H9 (cell line): ENCODE results near the gene SNAP25. TPM values are rescaled to one million over a fixed set of nuclear protein-coding genes. Genes with fewer than 3 reads are reported as not detected.

Source experiments
- DNase-seq: peaks from one replicate; pipeline ENCODE4 v3.0.0-alpha.2; 2017
- H2AFZ ChIP-seq: one replicate; pipeline ENCODE4 v1.6.1; 2013; ENCODE audit warnings: mild to moderate bottlenecking, low read length, control low read depth, moderate library complexity
- H2AK5ac ChIP-seq: 2 replicates; pipeline ENCODE4 v1.6.1; 2013; ENCODE audit warnings: low read length, control low read depth, mixed read lengths; ENCODE audit not compliant: insufficient read length
- H2BK120ac ChIP-seq: one replicate; pipeline ENCODE4 v1.6.1; 2013; ENCODE audit warnings: low read depth, mild to moderate bottlenecking, low read length, control low read depth, inconsistent platforms; ENCODE audit not compliant: poor library complexity, severe bottlenecking
- H2BK12ac ChIP-seq: 2 replicates; pipeline ENCODE4 v1.6.1; 2013; ENCODE audit warnings: low read length, control low read depth, mixed read lengths, low read depth; ENCODE audit not compliant: insufficient read length
- H2BK15ac ChIP-seq: 2 replicates; pipeline ENCODE4 v1.6.1; 2013; ENCODE audit warnings: low read depth, low read length, control low read depth
- H2BK20ac ChIP-seq: one replicate; pipeline ENCODE4 v1.6.1; 2013; ENCODE audit warnings: low read depth, mild to moderate bottlenecking, low read length, control low read depth, inconsistent platforms; ENCODE audit not compliant: poor library complexity, severe bottlenecking
- H2BK5ac ChIP-seq: 2 replicates; pipeline ENCODE4 v1.6.1; 2013; ENCODE audit warnings: low read length, control low read depth, mixed read lengths; ENCODE audit not compliant: insufficient read length
- H3K14ac ChIP-seq: 2 replicates; pipeline ENCODE4 v1.6.1; 2013; ENCODE audit warnings: low read length, control low read depth; ENCODE audit not compliant: insufficient read depth
- H3K18ac ChIP-seq: 2 replicates; pipeline ENCODE4 v1.6.1; 2013; ENCODE audit warnings: low read depth, mild to moderate bottlenecking, mixed read lengths, low read length, control low read depth; ENCODE audit not compliant: insufficient read length
- H3K23ac ChIP-seq: 2 replicates; pipeline ENCODE4 v1.6.1; 2013; ENCODE audit warnings: low read length, control low read depth, mixed read lengths, low read depth; ENCODE audit not compliant: insufficient read length
- H3K23me2 ChIP-seq: 2 replicates; pipeline ENCODE4 v1.6.1; 2013; ENCODE audit warnings: low read depth, mild to moderate bottlenecking, mixed read lengths, low read length, control low read depth; ENCODE audit not compliant: insufficient read length, poor library complexity, severe bottlenecking
- H3K27ac ChIP-seq: 2 replicates; pipeline ENCODE4 v1.5.1; 2013; ENCODE audit warnings: low read length, control low read depth, mixed read lengths, low read depth; ENCODE audit not compliant: insufficient read length
- H3K27me3 ChIP-seq: 2 replicates; pipeline ENCODE4 v1.6.1; 2013; ENCODE audit warnings: low read length, control low read depth, inconsistent platforms; ENCODE audit not compliant: insufficient read depth
- H3K4ac ChIP-seq: 2 replicates; pipeline ENCODE4 v1.6.1; 2013; ENCODE audit warnings: low read depth, mild to moderate bottlenecking, control low read depth, inconsistent platforms, low read length, moderate library complexity
- H3K4me1 ChIP-seq: 2 replicates; pipeline ENCODE4 v1.6.1; 2013; ENCODE audit warnings: low read length, control low read depth, inconsistent platforms; ENCODE audit not compliant: insufficient read depth
- H3K4me2 ChIP-seq: 2 replicates; pipeline ENCODE4 v1.6.1; 2013; ENCODE audit warnings: low read length, control low read depth, mixed read lengths; ENCODE audit not compliant: insufficient read length, insufficient read depth
- H3K56ac ChIP-seq: 2 replicates; pipeline ENCODE4 v1.6.1; 2013; ENCODE audit warnings: low read depth, mild to moderate bottlenecking, mixed read lengths, low read length, control low read depth; ENCODE audit not compliant: insufficient read length
- H3K79me1 ChIP-seq: 2 replicates; pipeline ENCODE4 v1.6.1; 2013; ENCODE audit warnings: low read depth, mild to moderate bottlenecking, moderate library complexity, low read length, control low read depth, inconsistent platforms; ENCODE audit not compliant: insufficient read depth, poor library complexity, severe bottlenecking
- H3K79me2 ChIP-seq: 2 replicates; pipeline ENCODE4 v1.6.1; 2013; ENCODE audit warnings: low read length, control low read depth, inconsistent platforms; ENCODE audit not compliant: insufficient read depth
- H3K9ac ChIP-seq: 2 replicates; pipeline ENCODE4 v1.6.1; 2013; ENCODE audit warnings: low read length, control low read depth, mixed read lengths; ENCODE audit not compliant: insufficient read length; ENCODE audit errors: extremely low read depth
- H3K9me3 ChIP-seq: one replicate; pipeline ENCODE4 v1.6.1; 2013; ENCODE audit warnings: low read depth, low read length, inconsistent platforms; ENCODE audit not compliant: control insufficient read depth
- H3T11ph ChIP-seq: one replicate; pipeline ENCODE4 v1.6.1; 2013; ENCODE audit warnings: mild to moderate bottlenecking, low read length, control low read depth, inconsistent platforms
- H4K20me1 ChIP-seq: one replicate; pipeline ENCODE4 v1.6.1; 2013; ENCODE audit not compliant: control insufficient read depth, insufficient read length, insufficient read depth
- H4K5ac ChIP-seq: 2 replicates; pipeline ENCODE4 v1.6.1; 2013; ENCODE audit warnings: low read depth, mild to moderate bottlenecking, mixed read lengths, low read length, control low read depth; ENCODE audit not compliant: insufficient read length
- H4K8ac ChIP-seq: replicated peaks from 2 replicates; pipeline ENCODE4 v1.6.1; 2013; ENCODE audit warnings: low read length, control low read depth, mixed read lengths, low read depth; ENCODE audit not compliant: insufficient read length
- H4K91ac ChIP-seq: 2 replicates; pipeline ENCODE4 v1.6.1; 2013; ENCODE audit warnings: low read depth, mild to moderate bottlenecking, moderate library complexity, mixed read lengths, low read length, control low read depth; ENCODE audit not compliant: insufficient read length
- H3K27ac Mint-ChIP-seq, 3 experiments: 2 replicates in 2 of 3; 3 replicates in 1 of 3; pipeline ENCODE4 v1.8.0; 2020 to 2021; ENCODE audit warnings: mixed read lengths in 3 of 3, mild to moderate bottlenecking in 1 of 3, moderate library complexity in 1 of 3
- H3K27me3 Mint-ChIP-seq: 2 replicates; pipeline ENCODE4 v1.8.0; 2021; ENCODE audit warnings: low read depth, mild to moderate bottlenecking, moderate library complexity, mixed read lengths
- H3K36me3 Mint-ChIP-seq, 3 experiments: 2 replicates in 2 of 3; 3 replicates in 1 of 3; pipeline ENCODE4 v1.8.0; 2020 to 2021; ENCODE audit warnings: low read depth in 3 of 3, mixed read lengths in 3 of 3; ENCODE audit not compliant: insufficient read depth in 1 of 3
- H3K4me1 Mint-ChIP-seq, 2 experiments: 2 replicates each; pipeline ENCODE4 v1.8.0; 2020; ENCODE audit warnings: mixed read lengths in 2 of 2
- H3K4me3 Mint-ChIP-seq, 2 experiments: 2 replicates in 1 of 2; 3 replicates in 1 of 2; pipeline ENCODE4 v1.8.0; 2020 to 2021; ENCODE audit warnings: mild to moderate bottlenecking in 2 of 2, mixed read lengths in 2 of 2, moderate library complexity in 1 of 2
- H3K9me3 Mint-ChIP-seq, 2 experiments: 2 replicates in 1 of 2; 3 replicates in 1 of 2; pipeline ENCODE4 v1.8.0; 2020; ENCODE audit warnings: mild to moderate bottlenecking in 2 of 2, mixed read lengths in 2 of 2, moderate library complexity in 1 of 2
- WGBS: extraction: QIAGEN DNeasy Blood & Tissue Kit; methylation state at CpG from one replicate; pipeline ENCODE4 v1.1.7; 2013; ENCODE audit warnings: missing lambda C conversion rate, low lambda C conversion rate, mixed read lengths; ENCODE audit not compliant: insufficient read length; ENCODE audit errors: extremely low coverage; 5-methylcytosine and 5-hydroxymethylcytosine counted together
- total RNA-seq: library from RNA; stranded (reverse); gene quantifications from 2 replicates; pipeline ENCODE4 v1.2.1, GENCODE V29; 2021
- TF ChIP-seq, protein P1 (sequence below): fragments of 200-600 bp; sonication (generic); conservative IDR thresholded peaks from 3 replicates; pipeline ENCODE4 v1.8.0; 2021; ENCODE audit warnings: antibody characterized with exemption, mild to moderate bottlenecking

SNAP25 gene
- total RNA-seq, 1 experiment from 2014 or later = 0.13 TPM

DNA sequence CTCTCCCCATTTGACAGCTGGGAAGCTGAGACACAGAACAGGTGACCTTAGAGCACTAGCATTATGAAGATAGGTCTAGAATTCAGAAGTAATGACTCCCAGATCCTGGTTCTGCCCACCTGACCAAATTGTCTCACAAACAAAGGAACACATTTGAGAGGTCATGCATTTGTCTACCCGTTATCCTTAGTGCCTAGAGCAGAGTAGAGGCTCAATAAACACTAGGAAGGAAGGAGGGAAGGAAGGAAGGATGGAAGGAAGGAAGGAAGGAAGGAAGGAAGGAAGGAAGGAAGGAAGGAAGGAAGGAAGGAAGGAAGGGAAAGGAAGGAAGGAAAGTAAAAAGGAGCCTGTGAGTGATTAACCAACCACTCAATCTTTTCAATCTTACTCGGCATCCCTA, 63.3 kb downstream of the SNAP25 start:
- Histone ChIP-seq H3K4me2 (no peak overlapping the region), H3K27me3 (no peaks in the 10 kb centered on the region; the same call in 1 of the 2 replicates), H3K9ac (no peak overlapping the region), H2BK15ac (no peak overlapping the region), H3K23ac (no peak overlapping the region), H4K91ac (no peak overlapping the region), H3K14ac (no peak overlapping the region), H4K8ac (no peak overlapping the region), H3T11ph (no peak overlapping the region), H3K79me2 (no peaks in the 10 kb centered on the region), H2AK5ac (no peak overlapping the region), H2AFZ (no peak overlapping the region), H4K20me1 (no peaks in the 10 kb centered on the region), H2BK20ac (no peak overlapping the region), H2BK12ac (no peak overlapping the region), H3K27ac (no peak overlapping the region), H3K9me3 (no peaks in the 10 kb centered on the region), H4K5ac (no peak overlapping the region), H2BK5ac (no peak overlapping the region), H2BK120ac (no peak overlapping the region), H3K79me1 (no peaks in the 10 kb centered on the region), H3K56ac (no peak overlapping the region), H3K18ac (no peak overlapping the region), H3K23me2 (no peaks in the 10 kb centered on the region), H3K4ac (no peak overlapping the region), H3K4me1 (peaks cover 7% of the 10 kb centered on the region)
- no peaks in the 10 kb centered on the region for H3K36me3 Mint-ChIP-seq
- no CpG with 5 or more reads among the region's 2 CpGs for WGBS
- TF ChIP-seq, protein P1, sequence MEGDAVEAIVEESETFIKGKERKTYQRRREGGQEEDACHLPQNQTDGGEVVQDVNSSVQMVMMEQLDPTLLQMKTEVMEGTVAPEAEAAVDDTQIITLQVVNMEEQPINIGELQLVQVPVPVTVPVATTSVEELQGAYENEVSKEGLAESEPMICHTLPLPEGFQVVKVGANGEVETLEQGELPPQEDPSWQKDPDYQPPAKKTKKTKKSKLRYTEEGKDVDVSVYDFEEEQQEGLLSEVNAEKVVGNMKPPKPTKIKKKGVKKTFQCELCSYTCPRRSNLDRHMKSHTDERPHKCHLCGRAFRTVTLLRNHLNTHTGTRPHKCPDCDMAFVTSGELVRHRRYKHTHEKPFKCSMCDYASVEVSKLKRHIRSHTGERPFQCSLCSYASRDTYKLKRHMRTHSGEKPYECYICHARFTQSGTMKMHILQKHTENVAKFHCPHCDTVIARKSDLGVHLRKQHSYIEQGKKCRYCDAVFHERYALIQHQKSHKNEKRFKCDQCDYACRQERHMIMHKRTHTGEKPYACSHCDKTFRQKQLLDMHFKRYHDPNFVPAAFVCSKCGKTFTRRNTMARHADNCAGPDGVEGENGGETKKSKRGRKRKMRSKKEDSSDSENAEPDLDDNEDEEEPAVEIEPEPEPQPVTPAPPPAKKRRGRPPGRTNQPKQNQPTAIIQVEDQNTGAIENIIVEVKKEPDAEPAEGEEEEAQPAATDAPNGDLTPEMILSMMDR = no peak
- no peak for DNase-seq
- no peak overlapping the region; a peak in 1 of 7 replicates for H3K27ac Mint-ChIP-seq
- H3K27me3 Mint-ChIP-seq = 0 out of 2 replicates have a peak, but pooled peaks cover 2% of the 10 kb centered on the region
- H3K4me3 Mint-ChIP-seq = no peak overlapping the region
- no peaks in the 10 kb centered on the region; a peak in 1 of 5 replicates for H3K9me3 Mint-ChIP-seq
- H3K4me1 Mint-ChIP-seq = peaks cover 30 to 49% of the 10 kb centered on the region in 2 experiments
